ENCODE results near the gene RPP30.

- TF ChIP-seq POLR2AphosphoS5 (IDR thresholded peaks at IDR 0.05): no peak
- no peak for TF ChIP-seq POLR2A (IDR thresholded peaks at IDR 0.05)
- TF ChIP-seq CTCF (IDR thresholded peaks at IDR 0.05): no peak
Measured at GRCh38 chr10:90939116-90939515, 67.3 kb downstream of the RPP30 start.
